Sigmoid colon (tissue), 7 donors: Measurements from ENCODE around the gene TRIM52. TPM values are rescaled to one million over a fixed set of nuclear protein-coding genes. Genes with fewer than 3 reads are reported as not detected.
"Not testable (repeated sequence)": the region's sequence is repeated elsewhere in the genome, so short reads cannot be mapped to it uniquely, and the experiment has no call there.

Experiments
- DNase-seq: peaks from one replicate; pipeline ENCODE4 v3.0.0-alpha.2; 2019
- H3K27ac ChIP-seq, 4 donors: fragments of 200-600 bp; sonication (generic); one replicate each; pipeline ENCODE4 v1.5.1; 2016 to 2019; ENCODE audit warnings: mild to moderate bottlenecking in 1 of 4
- H3K27me3 ChIP-seq, 3 donors: fragments of 200-600 bp; sonication (generic); one replicate each; pipeline ENCODE4 v1.5.1; 2019; ENCODE audit warnings: mild to moderate bottlenecking in 1 of 3
- H3K36me3 ChIP-seq, 4 donors: fragments of 200-600 bp; sonication (generic); one replicate each; pipeline ENCODE4 v1.5.1; 2016 to 2019
- H3K4me1 ChIP-seq, 4 donors: fragments of 200-600 bp; sonication (generic); one replicate each; pipeline ENCODE4 v1.5.1; 2017 to 2019
- H3K4me3 ChIP-seq, 4 donors: fragments of 200-600 bp; sonication (generic); one replicate each; pipeline ENCODE4 v1.5.1; 2017 to 2019; ENCODE audit warnings: mild to moderate bottlenecking in 2 of 4, moderate library complexity in 1 of 4
- H3K9me3 ChIP-seq, 4 donors: fragments of 200-600 bp in 3 of 4; sonication (generic) in 3 of 4; one replicate each; pipeline versions ENCODE4 v1.5.1 to v1.6.1; 2013 to 2019
- CTCF ChIP-seq, 4 experiments: fragments of 450-650 bp in 3 of 4; fragments of 200-600 bp in 1 of 4; IDR thresholded peaks; one replicate each; pipeline ENCODE4 v1.5.1; 2016 to 2019; ENCODE audit warnings: antibody characterized with exemption in 4 of 4, mild to moderate bottlenecking in 3 of 4, moderate library complexity in 2 of 4
- EP300 ChIP-seq, 4 donors: sonication (generic); formaldehyde crosslinking; IDR thresholded peaks; one replicate each; pipeline ENCODE4 v1.6.1; 2017; ENCODE audit warnings: antibody characterized with exemption in 4 of 4
- POLR2A ChIP-seq, 2 donors: fragments of 450-650 bp; IDR thresholded peaks; one replicate each; pipeline ENCODE4 v1.6.1; 2016; ENCODE audit warnings: antibody characterized with exemption in 2 of 2, mild to moderate bottlenecking in 2 of 2, moderate library complexity in 2 of 2
- POLR2AphosphoS5 ChIP-seq, 4 donors: sonication (generic); formaldehyde crosslinking; IDR thresholded peaks; one replicate each; pipeline ENCODE4 v1.6.1; 2017; ENCODE audit warnings: antibody characterized with exemption in 4 of 4
- WGBS, 2 donors: extraction: QIAGEN DNeasy Blood & Tissue Kit; methylation state at CpG; one replicate each; pipeline ENCODE4 v1.1.7; 2013; 5-methylcytosine and 5-hydroxymethylcytosine counted together
- intact Hi-C: fragments of 100-400 bp; cut with DNase I; formaldehyde crosslinking; loops from one replicate; pipeline ENCODE4 v1.15.1; 2023
- polyA plus RNA-seq, 3 donors: library from polyadenylated mRNA; stranded (reverse); fragments of 200-250 nt; gene quantifications; one replicate each; pipeline ENCODE4 v1.2.3, GENCODE V29; 2013
- total RNA-seq, 4 donors: library from RNA; depleted of rRNA; stranded (reverse); fragments of >200 nt; gene quantifications; one replicate each; pipeline ENCODE4 v1.1.0, GENCODE V29; 2016
- donor health status: healthy with polysubstance abuse.
- donor health status: Bipolar disorder and iron deficiency.
- donor health status: healthy.

The TRIM52 gene
- total and polyA plus RNA-seq, 7 donors = 4.2 to 26.9 (median 9.6) TPM

DNA sequence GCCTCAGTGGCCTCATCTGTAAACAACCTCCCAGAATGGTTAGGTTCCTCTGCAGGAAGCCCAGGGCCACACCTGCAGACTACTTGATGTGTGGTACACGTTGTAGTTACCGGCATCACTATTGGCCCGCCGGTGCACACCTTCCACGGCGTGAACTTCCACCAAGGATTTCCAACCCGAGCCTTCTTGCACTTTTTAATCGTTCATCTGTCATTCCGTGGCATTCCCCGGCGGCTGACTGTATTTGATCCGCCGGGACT lies 43.2 kb downstream of the TRIM52 start:
- Histone ChIP-seq H3K27me3 (no peaks in the 10 kb centered on the region), H3K9me3 (no peaks in the 10 kb centered on the region), H3K27ac (peak overlapping the region; percentile 67 to 77 (median 74)), H3K4me1 (peaks cover 0 to 37% (median 29%) of the 10 kb centered on the region in 4 donors), H3K36me3 (no peaks in the 10 kb centered on the region), H3K4me3 (peak overlapping the region; percentile 30 to 53 (median 43))
- WGBS, 2 donors = 2 to 3% methylated on average over 13 of the region's 13 CpGs
- intact Hi-C loops = loop anchor here (1.0 kb wide), 2 partner anchors 11 to 26 kb away; no protein-coding TSS in a partner anchor
- TF ChIP-seq POLR2AphosphoS5 (IDR thresholded peaks at IDR 0.05) (no peak), EP300 (IDR thresholded peaks at IDR 0.05) (no peak), CTCF (IDR thresholded peaks at IDR 0.05) (no peak), POLR2A (IDR thresholded peaks at IDR 0.05) (no peak)
- DNase-seq = no peak

DNA sequence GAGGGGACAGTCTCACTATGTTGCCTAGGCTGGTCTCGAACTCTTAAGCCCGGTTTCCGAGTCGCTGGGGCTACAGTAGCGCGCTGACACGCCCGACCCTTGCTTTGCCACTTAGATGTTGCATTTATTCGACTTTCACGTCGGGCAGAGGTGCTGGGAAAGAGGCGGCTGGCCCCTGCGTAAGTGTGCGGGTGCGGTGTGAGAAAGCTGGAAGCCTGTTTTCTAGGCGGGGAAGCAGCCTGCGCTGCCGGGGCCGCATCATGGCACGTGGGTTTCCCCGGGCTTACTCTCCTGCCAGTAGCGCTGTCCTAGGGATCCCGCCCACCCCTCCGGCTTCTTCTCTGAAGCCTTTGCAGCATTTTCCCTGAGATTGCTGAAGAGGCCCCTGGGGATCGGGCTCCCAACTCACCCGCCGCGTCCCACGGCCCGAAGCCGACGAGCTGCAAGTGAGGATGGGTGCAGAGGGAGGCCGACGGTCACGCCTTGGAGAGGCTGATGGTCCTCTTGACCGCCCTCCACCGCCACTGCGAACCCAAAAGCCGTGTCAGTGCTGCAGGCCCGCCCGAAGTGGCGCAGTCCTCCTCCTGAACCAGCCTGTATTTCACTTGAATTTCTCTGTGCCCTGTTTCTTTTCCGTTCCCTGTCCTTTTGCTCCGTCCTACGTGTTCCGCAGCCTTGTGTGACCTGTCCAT lies 43.7 kb downstream of the TRIM52 start:
- peaks cover 0 to 36% (median 27%) of the 10 kb centered on the region in 4 donors for H3K4me1 ChIP-seq
- no peaks in the 10 kb centered on the region for H3K27me3 ChIP-seq
- WGBS, 2 donors = 1% methylated on average over 46 of the region's 46 CpGs
- peak overlapping the region; percentile 30 to 53 (median 43) for H3K4me3 ChIP-seq
- peak; percentile 80 for DNase-seq
- H3K9me3 ChIP-seq = no peaks in the 10 kb centered on the region
- TF ChIP-seq POLR2AphosphoS5 (IDR thresholded peaks at IDR 0.05) (no peak), CTCF (IDR thresholded peaks at IDR 0.05) (no peak), EP300 (IDR thresholded peaks at IDR 0.05) (no peak), POLR2A (IDR thresholded peaks at IDR 0.05) (no peak)
- H3K36me3 ChIP-seq = no peaks in the 10 kb centered on the region
- H3K27ac ChIP-seq = peak overlapping the region; percentile 67 to 77 (median 74)
- intact Hi-C loops = no loop called here

- Histone ChIP-seq H3K4me1 (peaks cover 0 to 28% (median 24%) of the 10 kb centered on the region in 4 donors), H3K27me3 (no peaks in the 10 kb centered on the region), H3K9me3 (no peaks in the 10 kb centered on the region), H3K4me3 (peak overlapping the region; percentile 30 to 53 (median 43)), H3K27ac (peak overlapping the region in 2 of 4 donors; percentile 73 to 77), H3K36me3 (no peaks in the 10 kb centered on the region)
- TF ChIP-seq CTCF (IDR thresholded peaks at IDR 0.05) (no peak), POLR2AphosphoS5 (IDR thresholded peaks at IDR 0.05) (no peak), EP300 (IDR thresholded peaks at IDR 0.05) (no peak), POLR2A (IDR thresholded peaks at IDR 0.05) (no peak)
- intact Hi-C loops = no loop called here
- DNase-seq = no peak
- WGBS, 2 donors = 18 to 29% methylated on average over 44 of the region's 44 CpGs
Observed at GRCh38 chr5:181215997-181216989, 44.6 kb downstream of the TRIM52 start.

- WGBS, 2 donors = 59 to 65% methylated on average over 10 of the region's 10 CpGs
- H3K4me1 ChIP-seq = peaks cover 0 to 28% (median 24%) of the 10 kb centered on the region in 4 donors
- intact Hi-C loops, DNase-seq, H3K4me3 ChIP-seq, H3K27me3 ChIP-seq, H3K27ac ChIP-seq, H3K9me3 ChIP-seq, H3K36me3 ChIP-seq: not testable (repeated sequence)
Observed at GRCh38 chr5:181214249-181214648, 46.7 kb downstream of the TRIM52 start.

- intact Hi-C loops = no loop called here
- Histone ChIP-seq H3K27me3 (no peaks in the 10 kb centered on the region), H3K27ac (no peak overlapping the region), H3K4me1 (peaks cover 0 to 20% (median 19%) of the 10 kb centered on the region in 4 donors), H3K4me3 (no peak overlapping the region), H3K9me3 (no peaks in the 10 kb centered on the region), H3K36me3 (no peaks in the 10 kb centered on the region)
- DNase-seq = no peak
- no peak for TF ChIP-seq POLR2AphosphoS5 (IDR thresholded peaks at IDR 0.05)
- no peak for TF ChIP-seq EP300 (IDR thresholded peaks at IDR 0.05)
- no peak for TF ChIP-seq CTCF (IDR thresholded peaks at IDR 0.05)
- TF ChIP-seq POLR2A (IDR thresholded peaks at IDR 0.05) = no peak
- WGBS, 2 donors = 61 to 63% methylated on average over 2 of the region's 2 CpGs
Observed at GRCh38 chr5:181212934-181213333, 48.0 kb downstream of the TRIM52 start.
